CD14-positive monocyte (primary cell): ENCODE results near the gene TRIM33. TPM values are rescaled to one million over a fixed set of nuclear protein-coding genes. Genes with fewer than 3 reads are reported as not detected.

ENCODE experiments used
- DNase-seq, 3 donors: peaks; one replicate each; pipeline ENCODE4 v3.0.0-alpha.2; 2011 to 2022
- H2AFZ ChIP-seq: 2 replicates; pipeline ENCODE4 v1.6.0; 2012; ENCODE audit warnings: mild to moderate bottlenecking, low read depth, low read length, inconsistent platforms; ENCODE audit not compliant: insufficient read depth, poor library complexity, severe bottlenecking
- H3K27ac ChIP-seq, 2 donors: 1 replicate in 1 of 2; 2 replicates in 1 of 2; pipeline ENCODE4 v1.5.1; 2012 to 2013; ENCODE audit warnings: low read length in 2 of 2, control low read depth in 1 of 2, inconsistent platforms in 1 of 2, low read depth in 1 of 2, mild to moderate bottlenecking in 1 of 2
- H3K27me3 ChIP-seq, 2 donors: one replicate each; pipeline versions ENCODE4 v1.6.0 to v1.6.1; 2011 to 2013; ENCODE audit warnings: low read length in 2 of 2; ENCODE audit not compliant: control insufficient read depth in 2 of 2, insufficient read depth in 2 of 2
- H3K36me3 ChIP-seq, 2 donors: replicated peaks in 1 of 2; 1 replicate in 1 of 2; 2 replicates in 1 of 2; pipeline versions ENCODE4 v1.5.1 to v1.6.1; 2012 to 2013; ENCODE audit warnings: low read length in 2 of 2, control low read depth in 1 of 2, inconsistent platforms in 1 of 2, mild to moderate bottlenecking in 1 of 2; ENCODE audit not compliant: insufficient read depth in 2 of 2, control insufficient read depth in 1 of 2
- H3K4me1 ChIP-seq, 2 donors: 1 replicate in 1 of 2; 2 replicates in 1 of 2; pipeline versions ENCODE4 v1.5.1 to v1.6.1; 2012 to 2013; ENCODE audit warnings: low read length in 2 of 2, control low read depth in 1 of 2, inconsistent platforms in 1 of 2, mild to moderate bottlenecking in 1 of 2, moderate library complexity in 1 of 2; ENCODE audit not compliant: insufficient read depth in 2 of 2, control insufficient read depth in 1 of 2
- H3K4me2 ChIP-seq: replicated peaks from 2 replicates; pipeline ENCODE3; 2012; ENCODE audit warnings: low read length, moderate library complexity, mild to moderate bottlenecking; ENCODE audit not compliant: poor library complexity, severe bottlenecking; ENCODE audit errors: extremely low read depth
- H3K4me3 ChIP-seq, 3 experiments: fragments of 200-600 bp in 1 of 3; sonication (generic) in 1 of 3; replicated peaks in 1 of 3; 1 replicate in 2 of 3; 2 replicates in 1 of 3; pipeline ENCODE4 v1.5.1; 2011 to 2013; ENCODE audit warnings: low read length in 3 of 3, mild to moderate bottlenecking in 3 of 3, control low read depth in 2 of 3, low read depth in 2 of 3, inconsistent platforms in 1 of 3, moderate library complexity in 1 of 3
- H3K79me2 ChIP-seq: 2 replicates; pipeline ENCODE4 v1.6.0; 2012; ENCODE audit warnings: mild to moderate bottlenecking, control low read depth, inconsistent platforms, low read length, moderate library complexity; ENCODE audit not compliant: insufficient read depth
- H3K9ac ChIP-seq: 2 replicates; pipeline ENCODE4 v1.6.0; 2017; ENCODE audit warnings: low read length, mild to moderate bottlenecking; ENCODE audit not compliant: insufficient read depth, poor library complexity, severe bottlenecking
- H3K9me3 ChIP-seq, 2 donors: replicated peaks in 1 of 2; 1 replicate in 1 of 2; 2 replicates in 1 of 2; pipeline versions ENCODE4 v1.5.1 to v1.6.1; 2012 to 2013; ENCODE audit warnings: low read length in 2 of 2, control low read depth in 1 of 2; ENCODE audit not compliant: control insufficient read depth in 1 of 2, insufficient read depth in 1 of 2
- H4K20me1 ChIP-seq: 2 replicates; pipeline ENCODE4 v1.6.0; 2012; ENCODE audit warnings: mild to moderate bottlenecking, low read length, control low read depth, moderate library complexity; ENCODE audit not compliant: insufficient read depth
- H3K27ac Mint-ChIP-seq, 7 donors: one replicate each; pipeline ENCODE4 v1.8.0; 2020; ENCODE audit warnings: mild to moderate bottlenecking in 7 of 7, mixed read lengths in 7 of 7, moderate library complexity in 6 of 7, inconsistent platforms in 2 of 7
- H3K27me3 Mint-ChIP-seq, 3 donors: one replicate each; pipeline ENCODE4 v1.8.0; 2021 to 2022; ENCODE audit warnings: low read depth in 3 of 3, mild to moderate bottlenecking in 3 of 3, mixed read lengths in 3 of 3, moderate library complexity in 3 of 3, inconsistent platforms in 1 of 3
- H3K36me3 Mint-ChIP-seq, 2 donors: one replicate each; pipeline ENCODE4 v1.8.0; 2020; ENCODE audit warnings: mixed read lengths in 2 of 2, inconsistent platforms in 1 of 2, mild to moderate bottlenecking in 1 of 2
- H3K4me1 Mint-ChIP-seq: one replicate; pipeline ENCODE4 v1.8.0; 2020; ENCODE audit warnings: mild to moderate bottlenecking, mixed read lengths
- H3K4me3 Mint-ChIP-seq, 2 donors: one replicate each; pipeline ENCODE4 v1.8.0; 2020; ENCODE audit warnings: mild to moderate bottlenecking in 2 of 2, mixed read lengths in 2 of 2, moderate library complexity in 1 of 2
- H3K9me3 Mint-ChIP-seq, 7 donors: one replicate each; pipeline ENCODE4 v1.8.0; 2020 to 2022; ENCODE audit warnings: mixed read lengths in 7 of 7, mild to moderate bottlenecking in 6 of 7, moderate library complexity in 6 of 7, inconsistent platforms in 2 of 7
- CTCF ChIP-seq: fragments of 200-600 bp; IDR thresholded peaks from one replicate; pipeline ENCODE4 v1.8.0; 2022; ENCODE audit warnings: antibody characterized with exemption, mild to moderate bottlenecking
- WGBS: methylation state at CpG from one replicate; pipeline ENCODE4 v1.1.5; 2013; ENCODE audit warnings: missing lambda C conversion rate; ENCODE audit not compliant: insufficient coverage; 5-methylcytosine and 5-hydroxymethylcytosine counted together
- intact Hi-C, 2 donors: fragments of 100-400 bp; cut with micrococcal nuclease; formaldehyde crosslinking; loops; one replicate each; pipeline versions ENCODE4 v1.15.0 to v1.15.1; 2023
- polyA plus RNA-seq, 3 donors: library from polyadenylated mRNA; depleted of rRNA in 1 of 3; unstranded in 2 of 3; stranded (reverse) in 1 of 3; fragments of 300-500 nt in 2 of 3; fragments of >200 nt in 1 of 3; fragmentation: Illumina TruSeq in 2 of 3; gene quantifications; 1 replicate in 2 of 3; 2 replicates in 1 of 3; pipeline ENCODE4 v1.2.3, GENCODE V29; 2012 to 2021

Gene TRIM33
- polyA plus RNA-seq, 3 donors, result 11.8 to 16.5 (median 13.7) TPM

GRCh38 chr1:114547076-114547475, 36.1 kb upstream of the TRIM33 start:
- TF ChIP-seq CTCF, result no peak

GRCh38 chr1:114545796-114546195, 34.8 kb upstream of the TRIM33 start:
- H3K27ac ChIP-seq, result no peak overlapping the region
- H3K4me3 Mint-ChIP-seq, result no peak overlapping the region
- no peak overlapping the region for H2AFZ ChIP-seq
- no peak overlapping the region for H3K4me3 ChIP-seq
- H3K9ac ChIP-seq, result no peak overlapping the region
- H3K36me3 ChIP-seq, result no peaks in the 10 kb centered on the region
- H3K27me3 Mint-ChIP-seq, result peaks cover 3 to 10% (median 8%) of the 10 kb centered on the region in 3 donors
- no peaks in the 10 kb centered on the region for H4K20me1 ChIP-seq
- peaks cover 15 to 21% of the 10 kb centered on the region in 2 donors for H3K4me1 ChIP-seq
- intact Hi-C loops, result loop anchor here in 1 of 2 donors (10.0 kb wide), 1 partner anchor 61 kb away; no protein-coding TSS in a partner anchor
- H3K9me3 Mint-ChIP-seq, result peaks cover 0 to 14% (median 0%) of the 10 kb centered on the region in 7 donors
- H3K79me2 ChIP-seq, result no peaks in the 10 kb centered on the region
- no peaks in the 10 kb centered on the region for H3K27me3 ChIP-seq
- H3K36me3 Mint-ChIP-seq, result no peaks in the 10 kb centered on the region
- DNase-seq, result no peak
- no peaks in the 10 kb centered on the region for H3K9me3 ChIP-seq
- H3K4me1 Mint-ChIP-seq, result peaks cover 15% of the 10 kb centered on the region
- no peak for TF ChIP-seq CTCF
- H3K4me2 ChIP-seq, result no peak overlapping the region
- no peak overlapping the region for H3K27ac Mint-ChIP-seq
- WGBS, result 75% methylated on average over 1 of the region's 2 CpGs

More at GRCh38 chr1:114547076-114547475, 36.1 kb upstream of the TRIM33 start:
- no peaks in the 10 kb centered on the region for H3K79me2 ChIP-seq
- no CpG with 5 or more reads among the region's 1 CpG for WGBS
- H4K20me1 ChIP-seq, result no peaks in the 10 kb centered on the region
- H3K4me1 Mint-ChIP-seq, result peaks cover 15% of the 10 kb centered on the region
- H3K4me3 Mint-ChIP-seq, result no peak overlapping the region
- no peak for DNase-seq
- no peak overlapping the region for H3K9ac ChIP-seq
- no peaks in the 10 kb centered on the region for H3K36me3 ChIP-seq
- H3K4me3 ChIP-seq, result no peak overlapping the region
- peaks cover 0 to 14% (median under 1%) of the 10 kb centered on the region in 7 donors for H3K9me3 Mint-ChIP-seq
- intact Hi-C loops, result loop anchor here in 1 of 2 donors (10.0 kb wide), 1 partner anchor 62 kb away; no protein-coding TSS in a partner anchor
- H3K27ac ChIP-seq, result no peak overlapping the region
- no peak overlapping the region for H3K27ac Mint-ChIP-seq
- H3K4me2 ChIP-seq, result no peak overlapping the region
- no peaks in the 10 kb centered on the region for H3K27me3 ChIP-seq
- no peak overlapping the region for H2AFZ ChIP-seq
- peaks cover 3 to 8% (median 5%) of the 10 kb centered on the region in 3 donors for H3K27me3 Mint-ChIP-seq
- no peaks in the 10 kb centered on the region for H3K36me3 Mint-ChIP-seq
- peaks cover 15 to 21% of the 10 kb centered on the region in 2 donors for H3K4me1 ChIP-seq
- H3K9me3 ChIP-seq, result no peaks in the 10 kb centered on the region
